ENCODE results near the gene DCBLD2. TPM values are rescaled to one million over a fixed set of nuclear protein-coding genes. Genes with fewer than 3 reads are reported as not detected.

DCBLD2 gene
- total RNA-seq, 1 donor from 2014 or later: 553 TPM

- Histone ChIP-seq H3K4me3 (ENCODE audit: low read depth, low read length) (no peak overlapping the region), H3K27me3 (ENCODE audit: control insufficient read depth, insufficient read depth, low read length) (no peaks in the 10 kb centered on the region), H3K36me3 (ENCODE audit: control insufficient read depth, insufficient read depth, low read length) (no peaks in the 10 kb centered on the region)
- no peak for DNase-seq (ENCODE audit: low read depth)
- TF ChIP-seq CTCF (IDR thresholded peaks at IDR 0.05; ENCODE audit: insufficient read depth, low read length, poor library complexity, severe bottlenecking): no peak
Measured at GRCh38 chr3:98784042-98784441, 117.5 kb downstream of the DCBLD2 start.

- Histone ChIP-seq H3K36me3 (ENCODE audit: control insufficient read depth, insufficient read depth, low read length) (no peaks in the 10 kb centered on the region), H3K27me3 (ENCODE audit: control insufficient read depth, insufficient read depth, low read length) (no peaks in the 10 kb centered on the region), H3K4me3 (ENCODE audit: low read depth, low read length) (no peak overlapping the region)
- no peak for TF ChIP-seq CTCF (IDR thresholded peaks at IDR 0.05; ENCODE audit: insufficient read depth, low read length, poor library complexity, severe bottlenecking)
- DNase-seq (ENCODE audit: low read depth): peak; percentile 74
Measured at GRCh38 chr3:98782824-98783500, 118.5 kb downstream of the DCBLD2 start.

- H3K4me3 ChIP-seq (ENCODE audit: low read depth, low read length): no peak overlapping the region
- H3K27me3 ChIP-seq (ENCODE audit: control insufficient read depth, insufficient read depth, low read length): no peaks in the 10 kb centered on the region
- TF ChIP-seq CTCF (IDR thresholded peaks at IDR 0.05; ENCODE audit: insufficient read depth, low read length, poor library complexity, severe bottlenecking): no peak
- no peak for DNase-seq (ENCODE audit: low read depth)
- H3K36me3 ChIP-seq (ENCODE audit: control insufficient read depth, insufficient read depth, low read length): no peaks in the 10 kb centered on the region
Measured at GRCh38 chr3:98780343-98780742, 121.2 kb downstream of the DCBLD2 start.

GRCh38 chr3:98779541-98780335 is 121.8 kb downstream of the DCBLD2 start:
- H3K4me3 ChIP-seq (ENCODE audit: low read depth, low read length): no peak overlapping the region
- no peak for DNase-seq (ENCODE audit: low read depth)
- no peaks in the 10 kb centered on the region for H3K36me3 ChIP-seq (ENCODE audit: control insufficient read depth, insufficient read depth, low read length)
- TF ChIP-seq CTCF (IDR thresholded peaks at IDR 0.05; ENCODE audit: insufficient read depth, low read length, poor library complexity, severe bottlenecking): no peak
- no peaks in the 10 kb centered on the region for H3K27me3 ChIP-seq (ENCODE audit: control insufficient read depth, insufficient read depth, low read length)

GRCh38 chr3:98778852-98779413 is 122.6 kb downstream of the DCBLD2 start:
- no peaks in the 10 kb centered on the region for H3K27me3 ChIP-seq (ENCODE audit: control insufficient read depth, insufficient read depth, low read length)
- no peak overlapping the region for H3K4me3 ChIP-seq (ENCODE audit: low read depth, low read length)

More at GRCh38 chr3:98778852-98779413, 122.6 kb downstream of the DCBLD2 start:
- TF ChIP-seq CTCF (IDR thresholded peaks at IDR 0.05; ENCODE audit: insufficient read depth, low read length, poor library complexity, severe bottlenecking): no peak
- no peaks in the 10 kb centered on the region for H3K36me3 ChIP-seq (ENCODE audit: control insufficient read depth, insufficient read depth, low read length)
- DNase-seq (ENCODE audit: low read depth): no peak

Data from kidney epithelial cell (primary cell).